K562 (cell line): ENCODE measurements around the gene TMEM161B. TPM values are rescaled to one million over a fixed set of nuclear protein-coding genes. Genes with fewer than 3 reads are reported as not detected.
A peak's percentile ranks its signal among the peaks of the same experiment; 100 is the strongest.

Source experiments
- ATAC-seq: fragments of 200-7000 bp; cut with Tn5 transposase; 3 replicates; pipeline ENCODE4 v1.9.1; 2020; ENCODE audit warnings: moderate library complexity
- BruUV-seq: library from RNA; stranded (reverse); fragments of 400-500 nt; replicated peaks from 2 replicates; lab custom pipeline; 2021; lab: Mats Ljungman, UMichigan
- CTCF ChIA-PET: fragments of 300-600 bp; formaldehyde crosslinking; extraction: SDS; loops from one replicate; lab custom pipeline; 2021; ENCODE audit warnings: low intra/inter-chr PET ratio; lab: Yijun Ruan, JAX
- POLR2A ChIA-PET: fragments of 300-600, 350-650 bp; sonication (Branson Sonifier 250); formaldehyde crosslinking; extraction: SDS; loops from one replicate; lab custom pipeline; 2021; ENCODE audit warnings: antibody characterized with exemption, inconsistent platforms; lab: Yijun Ruan, JAX
- DNase-seq, 4 experiments: peaks; one replicate each; pipeline versions ENCODE4 v3.0.0 to v3.0.0-alpha.2; 2011 to 2018; ENCODE audit warnings: low spot score in 3 of 4, mixed read lengths in 3 of 4; ENCODE audit errors: extremely low read depth in 1 of 4
- FAIRE-seq: peaks from 2 replicates; lab custom pipeline; 2011; peaks lifted over from hg19 to GRCh38; lab: Jason Lieb, UNC
- H2AFZ ChIP-seq: 2 replicates; pipeline ENCODE4 v1.6.0; 2011; ENCODE audit warnings: low read depth, low read length, control low read depth, inconsistent platforms
- H3K27ac ChIP-seq: fragments of 200-600 bp; 3 replicates; pipeline ENCODE4 v1.8.0; 2011; ENCODE audit warnings: low read depth, mild to moderate bottlenecking, control low read depth, inconsistent platforms, low read length, moderate library complexity, mixed read lengths; ENCODE audit errors: extremely low read depth
- H3K27me3 ChIP-seq, 2 experiments: fragments of 300-600 bp in 1 of 2; 2 replicates in 1 of 2; 3 replicates in 1 of 2; pipeline versions ENCODE4 v1.6.0 to v1.8.0; 2011; ENCODE audit warnings: inconsistent platforms in 2 of 2, low read length in 2 of 2, mild to moderate bottlenecking in 1 of 2, mixed read lengths in 1 of 2, moderate library complexity in 1 of 2; ENCODE audit not compliant: control insufficient read depth in 2 of 2, insufficient read depth in 2 of 2
- H3K36me3 ChIP-seq: fragments of 300-600 bp; 3 replicates; pipeline ENCODE4 v1.8.0; 2011; ENCODE audit warnings: mild to moderate bottlenecking, low read length, inconsistent platforms; ENCODE audit not compliant: control insufficient read depth, insufficient read depth
- H3K4me1 ChIP-seq, 2 experiments: fragments of 200-600 bp in 1 of 2; replicated peaks in 1 of 2; 2 replicates in 1 of 2; 3 replicates in 1 of 2; pipeline versions ENCODE4 v1.5.1 to v1.8.0; 2011; ENCODE audit warnings: inconsistent platforms in 2 of 2, low read length in 2 of 2, mild to moderate bottlenecking in 1 of 2, mixed read lengths in 1 of 2, moderate library complexity in 1 of 2; ENCODE audit not compliant: control insufficient read depth in 2 of 2, insufficient read depth in 2 of 2
- H3K4me2 ChIP-seq: 2 replicates; pipeline ENCODE4 v1.6.1; 2011; ENCODE audit warnings: low read length, control low read depth, inconsistent platforms, mixed read lengths; ENCODE audit not compliant: insufficient read depth
- H3K4me3 ChIP-seq: fragments of 200-600 bp; sonication (generic), shearing (Covaris generic); 2 replicates; pipeline ENCODE4 v1.5.1; 2016; ENCODE audit warnings: control low read depth, inconsistent platforms
- H3K79me2 ChIP-seq: fragments of 200-600 bp; 3 replicates; pipeline ENCODE4 v1.8.0; 2011; ENCODE audit warnings: low read length, inconsistent platforms; ENCODE audit not compliant: control insufficient read depth, insufficient read depth
- H3K9ac ChIP-seq, 2 experiments: 2 replicates each; pipeline versions ENCODE4 v1.6.0 to v1.6.1; 2011; ENCODE audit warnings: low read depth in 2 of 2, low read length in 2 of 2, control low read depth in 1 of 2, inconsistent platforms in 1 of 2, mild to moderate bottlenecking in 1 of 2, mixed read lengths in 1 of 2; ENCODE audit not compliant: insufficient read depth in 1 of 2
- H3K9me1 ChIP-seq: one replicate; pipeline ENCODE4 v1.6.0; 2011; ENCODE audit warnings: inconsistent platforms, mild to moderate bottlenecking, low read length, moderate library complexity; ENCODE audit not compliant: control insufficient read depth, insufficient read depth
- H3K9me3 ChIP-seq: replicated peaks from 2 replicates; pipeline ENCODE4 v1.5.1; 2011; ENCODE audit warnings: low read depth, low read length, inconsistent platforms; ENCODE audit not compliant: control insufficient read depth, insufficient read depth
- H4K20me1 ChIP-seq: replicated peaks from 2 replicates; pipeline ENCODE4 v1.6.1; 2011; ENCODE audit warnings: low read length, inconsistent platforms, mixed read lengths; ENCODE audit not compliant: control insufficient read depth, insufficient read depth
- CREBBP ChIP-seq: IDR thresholded peaks from one replicate; pipeline ENCODE4 v1.6.1; 2012; ENCODE audit warnings: low read depth, mild to moderate bottlenecking, control low read depth, inconsistent platforms, low read length
- GATA2 ChIP-seq: sonication (generic); formaldehyde crosslinking; IDR thresholded peaks from 2 replicates; pipeline ENCODE4 v1.4.0; 2020; ENCODE audit warnings: mild to moderate bottlenecking, missing genetic modification reagents
- POLR2H ChIP-seq: IDR thresholded peaks from 2 replicates; pipeline ENCODE4 v1.6.1; 2016; ENCODE audit warnings: missing genetic modification characterization, low read depth, mild to moderate bottlenecking, control low read depth, missing compliant biosample characterization, moderate library complexity
- SNAPC5 ChIP-seq: fragments of 250-450 bp; sonication (Bioruptor Pico); IDR thresholded peaks from 2 replicates; pipeline ENCODE4 v1.8.0; 2021; ENCODE audit warnings: moderate library complexity, mild to moderate bottlenecking, inconsistent platforms
- TBL1XR1 ChIP-seq, 2 experiments: IDR thresholded peaks; 2 replicates each; pipeline ENCODE4 v1.6.1; 2012; ENCODE audit warnings: improper control_type of control experiment in 2 of 2, low read length in 2 of 2, mild to moderate bottlenecking in 1 of 2
- VEZF1 ChIP-seq: fragments of 200-800 bp; sonication (Bioruptor generic); IDR thresholded peaks from 2 replicates; pipeline ENCODE4 v1.6.1; 2017; ENCODE audit warnings: missing genetic modification characterization, missing compliant biosample characterization
- YY1 ChIP-seq, 3 experiments: IDR thresholded peaks; 2 replicates each; pipeline ENCODE4 v1.6.1; 2011; ENCODE audit warnings: low read length in 2 of 3, mild to moderate bottlenecking in 2 of 3, moderate library complexity in 2 of 3, borderline replicate concordance in 1 of 3, control low read depth in 1 of 3, low read depth in 1 of 3; ENCODE audit not compliant: insufficient read depth in 3 of 3, insufficient replicate concordance in 2 of 3, control insufficient read depth in 1 of 3, insufficient read length in 1 of 3; ENCODE audit errors: extremely low read depth in 1 of 3
- ZBTB2 ChIP-seq: fragments of 450-650 bp; IDR thresholded peaks from 2 replicates; pipeline ENCODE4 v1.6.1; 2016; ENCODE audit warnings: antibody characterized with exemption
- ZEB2 ChIP-seq: fragments of 450-650 bp; IDR thresholded peaks from 2 replicates; pipeline ENCODE4 v1.6.1; 2016
- WGBS: fragments of 100-300 bp; shearing (Covaris generic); methylation state at CpG from one replicate; pipeline ENCODE4 v1.1.6; 2016; ENCODE audit warnings: low coverage, mixed read lengths; ENCODE audit not compliant: insufficient coverage; ENCODE audit errors: missing lambda C conversion rate; 5-methylcytosine and 5-hydroxymethylcytosine counted together
- in situ Hi-C: fragments of 300-500 bp; cut with MboI; formaldehyde crosslinking; loops from 4 replicates; pipeline ENCODE4 v1.15.0; 2018; ENCODE audit warnings: inconsistent platforms, mixed read lengths
- intact Hi-C: fragments of 100-400 bp; cut with micrococcal nuclease; formaldehyde crosslinking; loops from 2 replicates; pipeline ENCODE4 v1.14.2; 2022
- polyA plus RNA-seq, 8 experiments: library from polyadenylated mRNA; depleted of rRNA in 4 of 8; stranded (reverse) in 5 of 8; unstranded in 3 of 8; fragments of >200 nt; fragmentation: Nextera tagmentation in 2 of 8; fragmentation: Illumina TruSeq in 1 of 8; extraction: Ambion mirVana in 2 of 8; extraction: Trizol in 1 of 8; gene quantifications; 2 replicates each; pipeline versions ENCODE4 v1.2.1 to v1.2.3, GENCODE V29; 2011 to 2014; ENCODE audit warnings: inconsistent platforms in 1 of 8, missing spikeins in 1 of 8
- total RNA-seq, 7 experiments: library from RNA; depleted of rRNA in 6 of 7; stranded (reverse); fragments of >200 nt in 6 of 7; fragmentation: Illumina TruSeq in 2 of 7; extraction: Trizol in 2 of 7; gene quantifications; 2 replicates each; pipeline versions ENCODE4 v1.2.1 to v1.2.3, GENCODE V29; 2011 to 2021; ENCODE audit warnings: low replicate concordance in 1 of 7

TMEM161B gene
- total and polyA plus RNA-seq, 9 of the 15 experiments (the other 6 are each of a cell fraction or from before 2014, with no cell fraction given), result 18.9 to 57.1 (median 40.6) TPM

- H3K27me3 ChIP-seq, result no peaks in the 10 kb centered on the region
- peak in 3 of 4 experiments; percentile 16 to 25 (median 17) for DNase-seq
Observed at GRCh38 chr5:88269222-88269771, 652 bp upstream of the TMEM161B start.

More at GRCh38 chr5:88269222-88269771, 652 bp upstream of the TMEM161B start:
- TF ChIP-seq ZEB2, result 0 out of 2 replicates have a peak, but pooled peaks have one; percentile 42
- peak; percentile 75; the same call in 1 of the 2 replicates for TF ChIP-seq VEZF1
- TF ChIP-seq SNAPC5 (CRISPR knock-in tag), result no peak
- 0 out of 2 replicates have a peak, but pooled peaks have one; percentile 6 for TF ChIP-seq POLR2H (tag)
- no peak for TF ChIP-seq TBL1XR1 (IDR thresholded peaks at IDR 0.05; ENCODE audit: low read length in 2 of 2)
- TF ChIP-seq CREBBP, result no peak
- peak in 1 of 3 experiments; percentile 61 for TF ChIP-seq YY1 (IDR thresholded peaks at IDR 0.05; ENCODE audit: borderline replicate concordance in 1 of 3, control insufficient read depth in 1 of 3, extremely low read depth in 1 of 3, insufficient read depth in 3 of 3, insufficient read length in 1 of 3, insufficient replicate concordance in 2 of 3, low read depth in 1 of 3, low read length in 2 of 3)
- peak; percentile 55; the same call in 1 of the 2 replicates for TF ChIP-seq GATA2 (CRISPR knock-in tag)
- 0 out of 2 replicates have a peak, but pooled peaks have one; percentile 21 for TF ChIP-seq ZBTB2
- in situ Hi-C loops, result no loop called here
- BruUV-seq, result no TSS peak
- Histone ChIP-seq H3K9me3 (peaks cover 5% of the 10 kb centered on the region), H3K27ac (peak overlapping the region; percentile 92), H3K4me2 (peak overlapping the region; percentile 99), H3K4me1 (peaks cover 0 to 17% of the 10 kb centered on the region in 2 experiments; a peak in 3 of 5 replicates), H3K9ac (peak overlapping the region; percentile 88 to 97), H2AFZ (peak overlapping the region; percentile 84), H4K20me1 (no peaks in the 10 kb centered on the region), H3K79me2 (peaks cover 82% of the 10 kb centered on the region), H3K9me1 (no peaks in the 10 kb centered on the region), H3K36me3 (peaks cover 60% of the 10 kb centered on the region), H3K4me3 (peak overlapping the region; percentile 99)
- ChIA-PET CTCF (interaction anchor here (0.6 kb wide), 1 partner anchor 127 kb away, joined by 3 read pairs; no protein-coding TSS in a partner anchor), POLR2A (interaction anchor here (0.7 to 1.7 kb wide), 3 partner anchors 9 to 18 kb away, joined by 3 to 4 read pairs (median 3); no protein-coding TSS in a partner anchor)
- intact Hi-C loops, result loop anchor here (5.0 kb wide), 1 partner anchor 127 kb away; no protein-coding TSS in a partner anchor
- peak; percentile 66 for FAIRE-seq
- WGBS, result under 1% methylated on average over 14 of the region's 16 CpGs
- ATAC-seq, result peak; percentile 31
